Astrocyte (in vitro differentiated cells and primary cell): ENCODE data around the gene MPC1. TPM values are rescaled to one million over a fixed set of nuclear protein-coding genes. Genes with fewer than 3 reads are reported as not detected.
"Not testable (repeated sequence)": the region's sequence is repeated elsewhere in the genome, so short reads cannot be mapped to it uniquely, and the experiment has no call there.

Source experiments
- DNase-seq: peaks from one replicate; pipeline ENCODE4 v3.0.0-alpha.2; 2010; ENCODE audit warnings: low read depth
- FAIRE-seq: peaks from 2 replicates; lab custom pipeline; 2011; peaks lifted over from hg19 to GRCh38; lab: Jason Lieb, UNC
- H2AFZ ChIP-seq: 2 replicates; pipeline ENCODE4 v1.6.0; 2012; ENCODE audit warnings: low read depth, low read length, inconsistent platforms
- H3K27ac ChIP-seq: 2 replicates; pipeline ENCODE4 v1.5.1; 2011; ENCODE audit warnings: low read depth, low read length, inconsistent platforms
- H3K27me3 ChIP-seq: 2 replicates; pipeline ENCODE4 v1.6.0; 2011; ENCODE audit warnings: low read length, inconsistent platforms; ENCODE audit not compliant: insufficient read depth
- H3K36me3 ChIP-seq: 2 replicates; pipeline ENCODE4 v1.5.1; 2011; ENCODE audit warnings: low read length, inconsistent platforms; ENCODE audit not compliant: insufficient read depth
- H3K4me1 ChIP-seq: 2 replicates; pipeline ENCODE4 v1.5.1; 2011; ENCODE audit warnings: low read length, inconsistent platforms; ENCODE audit not compliant: insufficient read depth
- H3K4me2 ChIP-seq: 2 replicates; pipeline ENCODE4 v1.6.0; 2012; ENCODE audit warnings: low read length, inconsistent platforms
- H3K4me3 ChIP-seq: 2 replicates; pipeline ENCODE4 v1.5.1; 2011; ENCODE audit warnings: low read depth, mild to moderate bottlenecking, low read length, inconsistent platforms; ENCODE audit not compliant: insufficient read depth
- H3K79me2 ChIP-seq: 2 replicates; pipeline ENCODE4 v1.6.0; 2012; ENCODE audit warnings: mild to moderate bottlenecking, low read length, inconsistent platforms; ENCODE audit not compliant: insufficient read depth
- H3K9ac ChIP-seq: 2 replicates; pipeline ENCODE4 v1.6.0; 2012; ENCODE audit warnings: mild to moderate bottlenecking, low read length, inconsistent platforms
- H3K9me3 ChIP-seq: 2 replicates; pipeline ENCODE4 v1.5.1; 2012; ENCODE audit warnings: low read depth, mild to moderate bottlenecking, low read length, inconsistent platforms; ENCODE audit not compliant: insufficient read depth
- H4K20me1 ChIP-seq: 2 replicates; pipeline ENCODE4 v1.6.0; 2012; ENCODE audit warnings: low read length, inconsistent platforms; ENCODE audit not compliant: insufficient read depth
- H3K27ac Mint-ChIP-seq: one replicate; pipeline ENCODE4 v1.8.0; 2021; ENCODE audit warnings: mild to moderate bottlenecking, mixed read lengths; ENCODE audit not compliant: unreplicated experiment
- H3K27me3 Mint-ChIP-seq: one replicate; pipeline ENCODE4 v1.8.0; 2021; ENCODE audit warnings: low read depth, mixed read lengths; ENCODE audit not compliant: unreplicated experiment
- H3K36me3 Mint-ChIP-seq: one replicate; pipeline ENCODE4 v1.8.0; 2021; ENCODE audit warnings: low read depth, mixed read lengths; ENCODE audit not compliant: unreplicated experiment
- H3K4me1 Mint-ChIP-seq: one replicate; pipeline ENCODE4 v1.8.0; 2021; ENCODE audit warnings: low read depth, mixed read lengths; ENCODE audit not compliant: unreplicated experiment
- H3K4me3 Mint-ChIP-seq: one replicate; pipeline ENCODE4 v1.8.0; 2021; ENCODE audit warnings: mild to moderate bottlenecking, moderate library complexity, mixed read lengths; ENCODE audit not compliant: unreplicated experiment
- H3K9me3 Mint-ChIP-seq: one replicate; pipeline ENCODE4 v1.8.0; 2021; ENCODE audit warnings: mild to moderate bottlenecking, mixed read lengths; ENCODE audit not compliant: unreplicated experiment
- EZH2 ChIP-seq: IDR thresholded peaks from 2 replicates; pipeline ENCODE4 v1.6.1; 2012; ENCODE audit warnings: mild to moderate bottlenecking, low read length, inconsistent platforms; ENCODE audit not compliant: insufficient read depth
- total RNA-seq: library from RNA; stranded (reverse); gene quantifications from 2 replicates; pipeline ENCODE4 v1.2.1, GENCODE V29; 2021
- TF ChIP-seq, protein P1 (sequence below): IDR thresholded peaks from 2 replicates; pipeline ENCODE4 v1.5.1; 2011; ENCODE audit warnings: low read depth, mild to moderate bottlenecking, inconsistent platforms, low read length, moderate library complexity; ENCODE audit not compliant: insufficient read depth

The MPC1 gene
- total RNA-seq, 1 donor from 2014 or later: 47.4 TPM

DNA sequence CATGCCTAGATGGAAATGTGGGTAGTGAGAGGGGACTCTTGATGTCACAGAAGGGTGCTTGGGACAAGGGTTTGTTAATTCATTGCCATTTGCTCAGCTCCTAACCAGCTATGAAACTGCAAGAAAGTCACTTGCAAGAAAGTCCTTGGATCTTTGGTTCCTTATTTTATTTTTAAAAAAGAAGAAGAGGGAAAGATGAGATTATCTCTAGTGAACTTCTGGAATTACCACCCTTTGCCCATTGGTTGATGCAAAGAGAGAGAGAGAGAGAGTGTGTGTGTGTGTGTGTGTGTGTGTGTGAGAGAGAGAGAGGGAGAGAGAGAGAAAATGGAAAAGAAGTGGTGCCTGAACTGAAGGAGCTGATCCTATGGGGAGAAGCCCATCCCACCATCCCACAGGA, 35.8 kb downstream of the MPC1 start:
- Histone ChIP-seq H3K4me3 (no peak overlapping the region), H4K20me1 (no peaks in the 10 kb centered on the region), H3K27me3 (no peaks in the 10 kb centered on the region), H3K4me1 (peaks cover 8% of the 10 kb centered on the region), H2AFZ (no peak overlapping the region), H3K4me2 (no peak overlapping the region), H3K36me3 (no peaks in the 10 kb centered on the region), H3K27ac (no peak overlapping the region), H3K9me3 (no peaks in the 10 kb centered on the region), H3K9ac (no peak overlapping the region), H3K79me2 (peaks cover 10% of the 10 kb centered on the region)
- no peak overlapping the region for H3K4me3 Mint-ChIP-seq
- peak overlapping the region; percentile 71 for H3K27ac Mint-ChIP-seq
- no peaks in the 10 kb centered on the region for H3K27me3 Mint-ChIP-seq
- peaks cover 12% of the 10 kb centered on the region for H3K4me1 Mint-ChIP-seq
- H3K36me3 Mint-ChIP-seq: peaks cover 10% of the 10 kb centered on the region
- TF ChIP-seq, protein P1, sequence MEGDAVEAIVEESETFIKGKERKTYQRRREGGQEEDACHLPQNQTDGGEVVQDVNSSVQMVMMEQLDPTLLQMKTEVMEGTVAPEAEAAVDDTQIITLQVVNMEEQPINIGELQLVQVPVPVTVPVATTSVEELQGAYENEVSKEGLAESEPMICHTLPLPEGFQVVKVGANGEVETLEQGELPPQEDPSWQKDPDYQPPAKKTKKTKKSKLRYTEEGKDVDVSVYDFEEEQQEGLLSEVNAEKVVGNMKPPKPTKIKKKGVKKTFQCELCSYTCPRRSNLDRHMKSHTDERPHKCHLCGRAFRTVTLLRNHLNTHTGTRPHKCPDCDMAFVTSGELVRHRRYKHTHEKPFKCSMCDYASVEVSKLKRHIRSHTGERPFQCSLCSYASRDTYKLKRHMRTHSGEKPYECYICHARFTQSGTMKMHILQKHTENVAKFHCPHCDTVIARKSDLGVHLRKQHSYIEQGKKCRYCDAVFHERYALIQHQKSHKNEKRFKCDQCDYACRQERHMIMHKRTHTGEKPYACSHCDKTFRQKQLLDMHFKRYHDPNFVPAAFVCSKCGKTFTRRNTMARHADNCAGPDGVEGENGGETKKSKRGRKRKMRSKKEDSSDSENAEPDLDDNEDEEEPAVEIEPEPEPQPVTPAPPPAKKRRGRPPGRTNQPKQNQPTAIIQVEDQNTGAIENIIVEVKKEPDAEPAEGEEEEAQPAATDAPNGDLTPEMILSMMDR: no peak
- no peak for TF ChIP-seq EZH2
- DNase-seq: no peak
- FAIRE-seq: no peak
- H3K9me3 Mint-ChIP-seq: peaks cover 23% of the 10 kb centered on the region

DNA sequence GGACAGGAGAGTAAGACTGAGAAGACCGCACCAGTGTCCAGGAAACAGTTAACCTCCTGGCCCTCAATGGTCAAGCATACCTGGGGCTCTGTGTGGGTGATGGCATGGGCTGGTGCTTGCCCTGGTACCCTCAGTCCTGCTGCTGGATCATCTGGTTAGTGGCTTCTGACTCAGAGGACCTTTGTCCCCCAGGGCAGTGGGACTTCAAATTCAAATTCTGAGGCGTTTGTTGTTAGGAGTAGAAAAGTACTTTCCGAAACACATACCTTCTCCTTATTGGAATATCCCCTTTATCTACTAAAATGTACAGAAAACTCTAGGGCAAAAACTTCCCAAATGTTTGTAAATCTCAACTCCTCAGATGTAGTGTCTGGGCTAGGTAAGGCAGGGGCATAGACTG, 36.3 kb downstream of the MPC1 start:
- H2AFZ ChIP-seq: no peak overlapping the region
- TF ChIP-seq, protein P1: no peak
- TF ChIP-seq EZH2: no peak
- no peaks in the 10 kb centered on the region for H3K9me3 ChIP-seq
- Mint-ChIP-seq H3K27ac (no peak overlapping the region), H3K27me3 (no peaks in the 10 kb centered on the region), H3K9me3 (peaks cover 22% of the 10 kb centered on the region), H3K4me3 (no peak overlapping the region), H3K4me1 (peaks cover 12% of the 10 kb centered on the region), H3K36me3 (peaks cover 10% of the 10 kb centered on the region)
- H3K79me2 ChIP-seq: peaks cover 15% of the 10 kb centered on the region
- no peak for FAIRE-seq
- no peak overlapping the region for H3K27ac ChIP-seq
- no peak overlapping the region for H3K4me3 ChIP-seq
- no peaks in the 10 kb centered on the region for H3K36me3 ChIP-seq
- no peak overlapping the region for H3K9ac ChIP-seq
- no peaks in the 10 kb centered on the region for H3K27me3 ChIP-seq
- DNase-seq: no peak
- no peak overlapping the region for H3K4me2 ChIP-seq
- peaks cover 11% of the 10 kb centered on the region for H3K4me1 ChIP-seq
- H4K20me1 ChIP-seq: peaks cover 5% of the 10 kb centered on the region

DNA sequence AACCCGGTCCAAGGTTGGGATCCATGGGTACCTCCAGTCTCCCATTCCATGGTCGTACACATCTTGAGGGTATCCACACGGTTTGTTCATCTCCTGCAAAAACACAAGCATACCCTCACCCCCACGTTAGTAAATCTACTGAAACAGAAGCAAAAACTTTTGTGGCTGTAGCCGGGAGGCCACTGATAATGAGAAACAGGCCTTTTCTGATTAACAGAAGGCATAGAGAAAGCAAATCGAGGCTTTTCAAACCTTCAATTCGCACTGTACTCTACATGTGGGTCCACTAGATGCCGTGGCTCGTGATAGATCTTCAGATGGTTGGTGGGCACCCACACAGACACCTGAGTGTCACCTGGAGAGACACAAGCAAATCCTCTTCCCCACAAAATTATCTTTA, 37.1 kb downstream of the MPC1 start:
- not testable (repeated sequence) for H3K36me3 Mint-ChIP-seq, DNase-seq, H3K4me3 Mint-ChIP-seq, H3K9ac ChIP-seq, H3K27me3 Mint-ChIP-seq, H3K4me2 ChIP-seq, H3K9me3 ChIP-seq, FAIRE-seq, H2AFZ ChIP-seq, H3K27me3 ChIP-seq, H3K27ac ChIP-seq, H3K4me3 ChIP-seq, H3K36me3 ChIP-seq
- peaks cover 12% of the 10 kb centered on the region for H3K4me1 Mint-ChIP-seq
- H3K9me3 Mint-ChIP-seq: peaks cover 18% of the 10 kb centered on the region
- peaks cover 23% of the 10 kb centered on the region for H3K79me2 ChIP-seq
- peaks cover 13% of the 10 kb centered on the region for H3K4me1 ChIP-seq
- peaks cover 11% of the 10 kb centered on the region for H4K20me1 ChIP-seq
- peak overlapping the region; percentile 1 for H3K27ac Mint-ChIP-seq

DNA sequence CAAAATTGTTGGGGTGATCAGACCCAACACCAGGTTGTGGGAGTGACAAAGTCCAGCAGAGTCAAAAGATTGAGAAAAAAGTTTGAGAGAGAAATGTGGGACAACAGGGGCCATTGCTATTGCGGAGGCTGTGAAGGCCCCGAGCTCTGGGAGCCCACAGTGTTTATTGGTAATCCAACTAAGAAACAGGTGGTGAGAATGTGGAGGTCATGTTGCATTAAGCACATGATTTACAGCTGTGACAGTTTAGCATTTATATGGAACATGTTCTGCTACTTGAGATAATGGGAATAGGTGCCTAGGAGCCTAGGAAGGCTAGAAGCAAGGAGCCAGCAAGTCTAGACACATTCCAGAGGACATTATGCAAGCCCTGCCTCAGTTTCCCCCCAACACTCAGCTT, 37.8 kb downstream of the MPC1 start:
- H3K4me3 Mint-ChIP-seq, H2AFZ ChIP-seq, H3K27me3 Mint-ChIP-seq, DNase-seq, H3K36me3 Mint-ChIP-seq, H3K9ac ChIP-seq, H3K4me2 ChIP-seq, H3K4me3 ChIP-seq, H3K27me3 ChIP-seq, H3K36me3 ChIP-seq, H3K9me3 ChIP-seq, FAIRE-seq, H3K27ac ChIP-seq: not testable (repeated sequence)
- Histone ChIP-seq H4K20me1 (peaks cover 18% of the 10 kb centered on the region), H3K4me1 (peaks cover 13% of the 10 kb centered on the region), H3K79me2 (peaks cover 31% of the 10 kb centered on the region)
- Mint-ChIP-seq H3K9me3 (peaks cover 11% of the 10 kb centered on the region), H3K27ac (peak overlapping the region; percentile 93), H3K4me1 (peaks cover 12% of the 10 kb centered on the region)
